Measurements from ENCODE around the gene SLC6A15. TPM values are rescaled to one million over a fixed set of nuclear protein-coding genes. Genes with fewer than 3 reads are reported as not detected.

Gene SLC6A15
- total and polyA plus RNA-seq, 2 of the 8 experiments (the other 6 are each of a cell fraction or from before 2014, with no cell fraction given): 3.1 to 42.0 TPM

GRCh38 chr12:84910549-84911241 is 1.9 kb downstream of the SLC6A15 start:
- TF ChIP-seq TAF7 (optimal IDR thresholded peaks at IDR 0.05; ENCODE audit: borderline replicate concordance, low read depth, low read length) (peak; percentile 59), POLR2A (IDR thresholded peaks at IDR 0.05; ENCODE audit: control extremely low read depth in 1 of 2, low read depth in 2 of 2, low read length in 2 of 2) (peak in 1 of 2 experiments; percentile 29; a peak in 1 of 3 replicates), SRF (IDR thresholded peaks at IDR 0.05; ENCODE audit: low read depth, low read length) (no peak), HDAC2 (IDR thresholded peaks at IDR 0.05; ENCODE audit: borderline replicate concordance in 1 of 2, low read depth in 2 of 2, low read length in 2 of 2) (no peak), RNF2 (IDR thresholded peaks at IDR 0.05; ENCODE audit: borderline replicate concordance, low read depth, low read length, missing control alignments, poor library complexity, severe bottlenecking) (no peak), ATF3 (IDR thresholded peaks at IDR 0.05; ENCODE audit: insufficient read depth, low read depth, low read length) (no peak)
- H2BK12ac ChIP-seq (ENCODE audit: low read depth, low read length): no peak overlapping the region
- no peaks in the 10 kb centered on the region for H3K9me3 ChIP-seq (ENCODE audit: insufficient read depth in 2 of 2, low read depth in 1 of 2, low read length in 1 of 2)
- peak overlapping the region; percentile 91 to 97 for H3K4me2 ChIP-seq (ENCODE audit: insufficient read depth in 1 of 2, low read depth in 2 of 2, low read length in 2 of 2)
- CTCF ChIA-PET (ENCODE audit: partially characterized antibody): interaction anchor here (0.7 to 3.0 kb wide), 5 partner anchors 16 to 146 kb away, joined by 3 to 26 read pairs (median 4); partner anchors contain the start of genes LRRIQ1 and TSPAN19
- DNase-seq (ENCODE audit: low read depth in 1 of 2, low spot score in 2 of 2) (no peak), FAIRE-seq (no peak)
- H3K23me2 ChIP-seq (ENCODE audit: low read depth, low read length): peaks cover 21% of the 10 kb centered on the region
- H4K20me1 ChIP-seq (replicated peaks in 1 of 2; ENCODE audit: control insufficient read depth in 1 of 2, insufficient read depth in 2 of 2, low read length in 2 of 2): peaks cover 3 to 5% of the 10 kb centered on the region in 2 experiments
- H3K4ac ChIP-seq (replicated peaks; ENCODE audit: insufficient read length, low read depth, low read length): no peak overlapping the region
- peaks cover 0 to 46% of the 10 kb centered on the region in 2 experiments; a peak in 3 of 4 replicates for H3K79me2 ChIP-seq (ENCODE audit: control insufficient read depth in 1 of 2, insufficient read depth in 2 of 2, low read length in 2 of 2)
- no peak overlapping the region for H3K14ac ChIP-seq (ENCODE audit: insufficient read length)
- H3K4me3 ChIP-seq (ENCODE audit: extremely low read depth in 1 of 4, insufficient read depth in 2 of 4, low read depth in 3 of 4, low read length in 4 of 4): peak overlapping the region; percentile 69 to 93 (median 86); a peak in 7 of 8 replicates
- peak overlapping the region in 1 of 4 experiments; percentile 8; a peak in 1 of 7 replicates for H3K9ac ChIP-seq (replicated peaks in 1 of 4; ENCODE audit: extremely low read depth in 1 of 4, low read depth in 3 of 4, low read length in 3 of 4)
- no peaks in the 10 kb centered on the region; the same call in 1 of the 2 replicates for H3K79me1 ChIP-seq (ENCODE audit: low read depth, low read length)
- no peak overlapping the region for H2BK15ac ChIP-seq (ENCODE audit: low read length)
- H2AFZ ChIP-seq (ENCODE audit: low read length): no peak overlapping the region
- no peaks in the 10 kb centered on the region for H3K36me3 ChIP-seq (ENCODE audit: control insufficient read depth in 2 of 4, insufficient read depth in 4 of 4, low read length in 3 of 4)
- no peak overlapping the region for H4K5ac ChIP-seq (ENCODE audit: insufficient read length, low read depth, low read length)
- H3K4me1 ChIP-seq (replicated peaks in 1 of 4; ENCODE audit: control insufficient read depth in 3 of 4, insufficient read depth in 4 of 4, low read length in 3 of 4): peaks cover 0 to 6% (median 0%) of the 10 kb centered on the region in 4 experiments; a peak in 1 of 7 replicates
- no peak overlapping the region for H3K56ac ChIP-seq (replicated peaks; ENCODE audit: insufficient read length, low read depth, low read length)
- H3K18ac ChIP-seq (ENCODE audit: extremely low read depth, low read length): no peak overlapping the region
- H2BK20ac ChIP-seq (ENCODE audit: low read length): no peak overlapping the region
- no peak overlapping the region; the same call in none of the 2 replicates for H2AK5ac ChIP-seq (ENCODE audit: low read depth, low read length)
- WGBS, 2 experiments (ENCODE audit: extremely low coverage in 1 of 2, insufficient coverage in 1 of 2, insufficient read length in 1 of 2, insufficient replicate concordance in 2 of 2, low coverage in 1 of 2, low lambda C conversion rate in 2 of 2, missing lambda C conversion rate in 1 of 2): 68% methylated on average over 21 of the region's 21 CpGs; no CpG with 5 or more reads in 1 of the 2 experiments
- H2BK5ac ChIP-seq (ENCODE audit: low read depth, low read length): no peak overlapping the region
- no peaks in the 10 kb centered on the region for H3K27me3 ChIP-seq (replicated peaks in 1 of 4; ENCODE audit: control insufficient read depth in 3 of 4, extremely low read depth in 1 of 4, insufficient read depth in 3 of 4, low read length in 3 of 4)
- H4K91ac ChIP-seq (replicated peaks; ENCODE audit: insufficient read length, low read length): no peak overlapping the region
- POLR2A ChIA-PET (ENCODE audit: partially characterized antibody): interaction anchor here (0.6 to 2.0 kb wide), 11 partner anchors 15 to 370 kb away, joined by 3 to 8 read pairs (median 3); partner anchors contain the start of genes ALX1, LRRIQ1 and TSPAN19
- H3K23ac ChIP-seq (ENCODE audit: insufficient read length): no peak overlapping the region
- H4K8ac ChIP-seq (ENCODE audit: extremely low read depth, insufficient read depth, low read length): no peak overlapping the region
- H3K27ac ChIP-seq (ENCODE audit: low read depth, low read length): no peak overlapping the region
- H2BK120ac ChIP-seq (replicated peaks; ENCODE audit: low read depth, low read length): no peak overlapping the region
